ENCODE results near the gene SNX13.

SNX13 gene

GRCh38 chr7:17772581-17773288, 167.6 kb downstream of the SNX13 start:
- no peak for DNase-seq

- DNase-seq = no peak
Measured at GRCh38 chr7:17771901-17772408, 168.3 kb downstream of the SNX13 start.

- no peak for DNase-seq
Measured at GRCh38 chr7:17770710-17771375, 169.5 kb downstream of the SNX13 start.

- peak; percentile 26 for DNase-seq
Measured at GRCh38 chr7:17769918-17770317, 170.4 kb downstream of the SNX13 start.

GRCh38 chr7:17758008-17758407, 182.3 kb downstream of the SNX13 start:
- DNase-seq = no peak

GRCh38 chr7:17746020-17746530, 194.2 kb downstream of the SNX13 start:
- DNase-seq = no peak

GRCh38 chr7:17745610-17746009, 194.7 kb downstream of the SNX13 start:
- no peak for DNase-seq

GRCh38 chr7:17743316-17743715, 197.0 kb downstream of the SNX13 start:
- DNase-seq = no peak

- no peak for DNase-seq
Measured at GRCh38 chr7:17741426-17741825, 198.9 kb downstream of the SNX13 start.
